22Rv1 (cell line): ENCODE results near the gene CUX1.

Source experiments
- CTCF ChIP-seq: fragments of 450-650 bp; IDR thresholded peaks from 2 replicates; pipeline ENCODE4 v1.5.1; 2017; ENCODE audit warnings: mild to moderate bottlenecking
- ZFX ChIP-seq: fragments of 450-650 bp; IDR thresholded peaks from 2 replicates; pipeline ENCODE4 v1.6.1; 2017; ENCODE audit warnings: antibody characterized with exemption, borderline replicate concordance

DNA sequence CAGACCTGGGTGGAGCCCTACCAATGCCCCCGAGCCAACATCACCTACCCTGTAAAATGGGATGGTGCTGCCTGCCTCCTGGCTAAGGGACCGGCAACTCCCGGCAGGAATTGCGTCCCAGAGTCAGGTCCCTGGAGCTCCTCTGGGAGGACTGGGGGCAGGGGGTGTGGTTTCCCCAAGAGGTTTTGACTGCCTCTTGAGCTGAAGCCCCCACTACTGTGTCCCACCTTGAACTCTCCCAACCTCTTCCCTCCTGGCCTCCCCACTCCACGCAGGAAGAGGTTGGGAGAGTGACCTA lies 470.5 kb downstream of the CUX1 start:
- TF ChIP-seq CTCF (no peak), ZFX (no peak)
